OCI-LY1 (cell line): Measurements from ENCODE around the gene CRIM1.

ENCODE experiments used
- CTCF ChIP-seq: fragments of 200-600 bp; sonication (generic), shearing (Covaris generic); IDR thresholded peaks from 2 replicates; pipeline ENCODE4 v1.5.1; 2017; ENCODE audit warnings: mild to moderate bottlenecking, antibody characterized with exemption, low read length, moderate library complexity, mixed read lengths
- EZH2 ChIP-seq: fragments of 200-600 bp; sonication (generic), shearing (Covaris generic); IDR thresholded peaks from 2 replicates; pipeline ENCODE4 v1.8.0; 2017; ENCODE audit warnings: borderline replicate concordance, mixed run types, mild to moderate bottlenecking, antibody characterized with exemption, low read length, moderate library complexity, mixed read lengths

GRCh38 chr2:36335597-36335996, 20.0 kb upstream of the CRIM1 start:
- TF ChIP-seq CTCF = no peak
- TF ChIP-seq EZH2 = no peak
